Skin of body (tissue), 3 donors: ENCODE results near the gene SLC30A10. TPM values are rescaled to one million over a fixed set of nuclear protein-coding genes. Genes with fewer than 3 reads are reported as not detected.
"Not testable (repeated sequence)": the region's sequence is repeated elsewhere in the genome, so short reads cannot be mapped to it uniquely, and the experiment has no call there.

Experiments
- DNase-seq: peaks from one replicate; lab custom pipeline; 2025; lab: John Stamatoyannopoulos, UW
- small RNA-seq: library from RNA; depleted of rRNA; stranded (forward); fragments of <200 nt; gene quantifications from one replicate; pipeline ENCODE3, GENCODE V24; 2014; ENCODE audit warnings: low replicate concordance
- total RNA-seq: library from RNA; depleted of rRNA; stranded (reverse); fragments of >200 nt; gene quantifications from one replicate; pipeline ENCODE4 v1.2.3, GENCODE V29; 2014

The SLC30A10 gene
- total RNA-seq, 1 donor from 2014 or later = 0.49 TPM

DNA sequence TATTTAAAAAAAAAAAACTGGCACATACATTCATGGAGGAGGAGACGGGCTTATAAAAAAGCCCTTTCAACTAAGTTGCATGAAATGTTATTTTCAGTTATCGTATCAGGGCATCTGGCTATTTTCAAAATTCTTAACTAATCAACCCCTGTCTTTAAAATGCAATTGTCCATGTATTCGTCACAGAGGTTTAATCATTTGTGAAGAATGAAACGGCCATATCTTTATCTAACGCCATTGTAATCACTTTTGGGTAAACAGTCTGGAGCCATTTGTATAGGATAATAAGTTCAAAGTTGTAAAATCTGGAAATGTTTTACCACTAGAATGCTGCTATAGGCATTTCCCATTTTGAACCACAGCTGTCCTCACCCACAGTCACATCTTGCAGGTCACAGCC lies 30.4 kb downstream of the SLC30A10 start:
- no peak for DNase-seq

DNA sequence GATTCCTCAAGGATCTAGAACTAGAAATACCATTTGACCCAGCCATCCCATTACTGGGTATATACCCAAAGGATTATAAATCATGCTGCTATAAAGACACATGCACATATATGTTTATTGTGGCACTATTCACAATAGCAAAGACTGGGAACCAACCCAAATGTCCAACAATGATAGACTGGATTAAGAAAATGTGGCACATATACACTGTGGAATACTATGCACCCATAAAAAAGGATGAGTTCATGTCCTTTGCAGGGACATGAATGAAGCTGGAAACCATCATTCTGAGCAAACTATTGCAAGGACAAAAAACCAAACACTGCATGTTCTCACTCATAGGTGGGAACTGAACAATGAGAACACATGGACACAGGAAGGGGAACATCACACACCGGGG lies 36.1 kb downstream of the SLC30A10 start:
- not testable (repeated sequence) for DNase-seq

DNA sequence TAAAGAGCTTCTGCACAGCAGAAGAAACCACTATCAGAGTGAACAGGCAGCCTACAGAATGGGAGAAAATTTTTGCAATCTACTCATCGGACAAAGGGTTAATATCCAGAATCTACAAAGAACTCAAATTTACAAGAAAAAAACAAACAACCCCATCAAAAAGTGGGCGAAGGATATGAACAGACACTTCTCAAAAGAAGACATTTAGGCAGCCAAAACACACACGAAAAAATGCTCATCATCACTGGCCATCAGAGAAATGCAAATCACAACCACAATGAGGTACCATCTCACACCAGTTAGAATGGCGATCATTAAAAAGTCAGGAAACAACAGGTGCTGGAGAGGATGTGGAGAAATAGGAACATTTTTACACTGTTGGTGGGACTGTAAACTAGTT lies 36.5 kb downstream of the SLC30A10 start:
- DNase-seq = not testable (repeated sequence)

DNA sequence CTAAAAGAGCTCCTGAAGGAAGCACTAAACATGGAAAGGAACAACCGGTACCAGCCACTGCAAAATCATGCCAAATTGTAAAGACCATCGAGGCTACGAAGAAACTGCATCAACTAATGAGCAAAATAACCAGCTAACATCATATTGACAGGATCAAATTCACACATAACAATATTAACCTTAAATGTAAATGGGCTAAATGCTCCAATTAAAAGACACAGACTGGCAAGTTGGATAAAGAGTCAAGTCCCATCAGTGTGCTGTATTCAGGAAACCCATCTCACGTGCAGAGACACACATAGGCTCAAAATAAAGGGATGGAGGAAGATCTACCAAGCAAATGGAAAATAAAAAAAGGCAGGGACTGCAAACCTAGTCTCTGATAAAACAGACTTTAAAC lies 39.7 kb downstream of the SLC30A10 start:
- not testable (repeated sequence) for DNase-seq

DNA sequence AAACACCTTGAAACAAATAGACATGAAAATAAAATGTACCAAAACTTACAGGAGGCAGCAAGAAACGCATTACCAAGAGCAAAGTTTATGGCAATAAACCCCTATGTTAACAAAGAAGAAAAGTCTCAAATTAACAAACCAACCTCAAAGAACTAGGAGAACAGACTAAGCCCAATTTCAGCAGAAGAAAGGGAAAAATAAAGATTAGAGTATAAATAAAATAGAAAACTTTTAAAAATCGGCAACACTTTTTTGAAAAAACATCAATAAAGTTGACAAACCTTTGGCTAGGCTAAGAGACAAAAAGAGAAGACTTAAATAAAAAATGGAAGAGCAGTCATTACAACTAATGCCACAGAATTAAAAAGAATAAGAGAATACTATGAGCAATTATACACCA lies 42.7 kb downstream of the SLC30A10 start:
- DNase-seq = no peak

DNA sequence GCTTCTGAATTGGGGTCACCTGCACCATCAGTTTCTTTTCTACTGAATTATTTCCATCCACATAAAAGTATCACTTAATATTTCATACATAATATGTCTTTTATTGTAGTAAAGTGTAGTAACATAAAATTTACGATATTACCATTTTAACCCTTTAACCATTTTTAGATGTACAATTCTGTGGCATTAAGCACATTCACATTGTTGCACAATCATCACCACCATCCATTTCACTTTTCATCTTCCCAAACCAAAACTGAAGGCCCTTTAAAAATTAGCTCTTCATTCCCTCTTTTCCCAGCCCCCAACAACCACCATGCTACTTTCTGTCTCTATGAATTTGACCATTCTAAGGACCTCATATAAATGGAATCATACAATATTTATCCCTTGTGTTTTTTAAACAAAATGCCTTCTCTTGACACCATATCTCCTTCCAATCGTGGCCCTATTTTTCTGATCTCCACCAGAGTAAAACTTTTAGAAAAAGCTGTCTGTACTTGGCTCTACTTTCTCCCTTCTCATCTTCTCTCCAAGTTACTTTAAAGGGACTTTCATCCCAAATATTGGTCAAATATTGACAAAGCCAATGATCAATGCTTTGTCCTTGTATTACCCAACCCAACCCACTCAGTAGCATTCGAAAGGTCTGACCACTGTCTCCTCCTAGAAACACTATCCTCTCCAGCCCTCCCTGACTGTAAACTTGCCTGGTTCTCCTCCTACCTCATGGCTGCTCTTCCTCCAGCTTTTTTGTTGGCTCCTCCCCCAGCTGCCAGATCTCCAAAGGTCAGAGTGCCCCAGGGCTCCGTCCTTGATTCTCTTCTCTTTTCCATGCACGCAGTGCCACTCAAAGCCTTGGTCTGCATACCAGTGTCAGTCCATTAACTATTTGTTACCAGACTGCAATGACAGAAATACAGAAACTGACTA lies 44.7 kb downstream of the SLC30A10 start:
- DNase-seq = no peak

DNA sequence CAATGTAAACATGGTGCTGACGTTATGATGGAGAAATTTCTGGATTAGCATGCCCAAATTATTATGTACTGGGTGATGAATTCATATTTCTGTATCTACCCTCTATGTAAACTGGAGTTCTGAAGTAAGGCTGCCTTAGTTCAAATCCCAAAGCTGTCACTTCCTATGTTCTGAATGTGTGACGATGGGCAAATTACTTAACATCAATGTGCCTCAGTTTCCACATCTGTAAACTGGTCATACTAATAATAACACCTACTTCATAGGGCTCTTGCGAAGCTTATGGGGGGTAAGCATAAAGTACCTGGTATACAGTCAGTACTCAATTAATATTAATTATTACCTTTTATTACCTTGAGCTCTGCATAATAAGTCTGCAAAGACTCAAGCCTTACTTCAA lies 45.6 kb downstream of the SLC30A10 start:
- DNase-seq = no peak

DNA sequence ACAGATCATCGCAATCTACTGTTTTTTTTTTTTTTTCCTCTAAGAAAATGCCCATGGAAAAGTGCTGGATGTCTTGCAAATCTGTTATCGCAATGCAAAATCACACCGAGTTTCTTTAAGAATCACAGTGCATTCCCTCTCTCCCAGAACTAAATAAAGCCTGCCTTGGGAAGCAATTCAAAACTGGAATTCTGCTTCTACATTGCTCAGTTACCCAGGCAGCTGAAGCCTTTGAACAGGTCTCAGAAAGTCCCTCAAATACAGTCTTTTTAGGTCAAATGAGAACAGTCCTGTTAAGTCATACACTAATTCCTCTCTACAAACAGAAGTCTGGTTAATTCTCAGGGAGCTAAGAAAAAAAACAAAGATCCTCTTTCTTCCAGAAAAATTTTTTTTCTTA lies 46.3 kb downstream of the SLC30A10 start:
- DNase-seq = no peak

DNA sequence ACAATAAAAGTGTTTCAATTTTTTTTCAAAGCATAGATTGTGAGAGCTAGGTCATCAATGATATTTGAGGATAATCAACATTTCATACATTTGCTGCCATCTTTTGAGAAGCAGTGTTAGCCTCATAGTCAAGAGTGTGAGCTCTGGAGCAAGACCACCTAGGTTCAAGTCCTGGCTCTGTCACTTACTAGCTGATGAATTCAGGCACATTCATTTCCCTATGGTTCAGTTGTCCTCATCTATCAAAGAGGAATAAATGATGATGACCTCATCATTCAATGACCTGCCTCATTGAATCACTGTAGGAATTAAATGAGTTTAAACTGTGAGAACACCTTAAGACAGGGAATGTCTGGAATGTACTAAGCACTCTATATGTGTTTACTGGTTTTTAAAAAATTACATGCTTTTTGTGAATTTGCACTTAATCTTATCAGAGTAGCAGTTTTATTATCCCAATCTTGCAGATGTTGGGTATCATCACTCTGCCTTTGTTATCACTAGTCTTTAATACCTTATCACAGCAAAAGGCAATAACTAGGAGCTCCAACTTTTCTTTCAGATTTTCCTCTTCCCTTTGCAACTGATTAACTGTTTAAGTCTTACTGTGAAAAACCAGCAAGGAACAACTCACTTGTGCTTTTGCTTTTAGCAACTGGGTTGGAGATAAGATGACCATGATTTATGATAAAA lies 47.4 kb downstream of the SLC30A10 start:
- DNase-seq = no peak

DNA sequence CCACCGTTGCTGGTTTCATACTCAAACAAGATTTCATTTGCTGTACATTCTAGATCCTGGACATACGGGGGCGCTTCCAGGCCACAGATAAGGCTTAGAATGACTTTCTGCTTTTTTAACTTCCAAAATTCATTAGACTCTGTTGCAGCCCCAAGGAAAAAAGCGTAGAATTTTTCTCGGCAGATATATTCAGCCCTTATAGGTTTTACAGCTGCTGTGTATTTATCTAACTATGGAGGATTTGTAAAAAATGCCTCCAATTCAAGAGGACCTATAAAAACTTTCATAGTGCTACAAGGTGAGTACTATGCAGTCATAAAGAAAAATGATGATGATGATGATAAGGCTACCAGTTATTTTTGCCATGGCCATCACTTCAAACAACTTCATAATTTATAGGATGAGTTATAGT lies 51.6 kb downstream of the SLC30A10 start:
- no peak for DNase-seq

DNA sequence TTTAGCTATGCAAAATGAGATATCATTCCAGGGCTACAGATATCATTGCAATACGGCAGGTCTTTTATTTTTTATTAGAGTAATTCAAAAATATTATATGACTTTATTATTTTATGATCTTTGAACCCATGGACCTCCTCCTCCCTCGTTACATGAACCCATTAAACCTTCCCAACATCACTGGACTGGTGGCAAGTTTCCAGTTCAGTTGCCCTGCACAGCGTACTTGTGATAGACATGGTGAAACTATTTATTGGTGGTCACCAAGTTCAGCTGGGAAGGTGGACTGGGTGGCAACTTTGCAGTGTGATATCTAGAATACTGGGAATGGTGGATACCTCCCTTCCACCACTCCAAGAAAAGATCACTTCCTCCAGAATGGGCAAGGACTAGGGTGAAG lies 52.5 kb downstream of the SLC30A10 start:
- DNase-seq = no peak

DNA sequence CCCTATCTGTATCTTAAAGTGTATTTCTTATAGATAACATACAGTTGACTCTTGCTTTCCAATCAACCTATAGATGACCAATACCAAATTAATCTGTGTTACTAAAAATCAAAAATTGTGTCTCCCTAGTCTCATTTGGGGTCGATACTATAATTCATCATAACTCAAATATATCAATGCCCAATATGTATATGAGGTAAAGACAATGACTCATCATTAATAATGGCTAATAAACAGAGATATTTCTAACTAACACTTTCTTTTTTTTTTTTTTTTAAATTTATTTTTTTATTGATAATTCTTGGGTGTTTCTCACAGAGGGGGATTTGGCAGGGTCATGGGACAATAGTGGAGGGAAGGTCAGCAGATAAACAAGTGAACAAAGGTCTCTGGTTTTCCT lies 55.8 kb downstream of the SLC30A10 start:
- not testable (repeated sequence) for DNase-seq

DNA sequence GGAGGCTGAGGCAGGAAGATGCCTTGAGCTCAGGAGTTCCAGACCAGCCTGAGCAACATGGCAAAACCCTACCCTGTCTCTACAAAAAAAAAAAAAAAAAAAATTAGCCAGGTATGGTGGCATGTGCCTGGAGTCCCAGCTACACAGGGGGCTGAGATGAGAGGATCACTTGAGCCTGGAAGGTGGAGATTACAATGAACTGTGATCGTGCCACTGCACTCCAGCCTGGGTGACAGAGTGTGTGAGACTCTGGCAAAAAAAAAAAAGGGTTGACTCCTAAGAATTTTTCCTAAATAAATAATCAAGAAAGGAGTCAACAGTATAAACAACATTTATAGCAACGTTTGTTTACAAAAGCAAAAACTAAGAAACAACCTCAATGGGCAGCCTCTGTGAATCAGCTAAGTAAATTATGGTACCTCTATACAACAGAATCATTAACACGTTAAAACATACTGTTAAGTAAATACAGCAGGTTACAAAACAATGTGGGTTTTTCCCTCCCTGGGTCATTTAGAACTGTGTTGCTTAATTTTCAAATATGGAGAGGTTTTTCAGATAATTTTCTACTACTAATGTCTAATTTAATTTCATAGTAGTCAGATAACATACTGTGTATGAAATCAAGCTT lies 56.8 kb downstream of the SLC30A10 start:
- no peak for DNase-seq

DNA sequence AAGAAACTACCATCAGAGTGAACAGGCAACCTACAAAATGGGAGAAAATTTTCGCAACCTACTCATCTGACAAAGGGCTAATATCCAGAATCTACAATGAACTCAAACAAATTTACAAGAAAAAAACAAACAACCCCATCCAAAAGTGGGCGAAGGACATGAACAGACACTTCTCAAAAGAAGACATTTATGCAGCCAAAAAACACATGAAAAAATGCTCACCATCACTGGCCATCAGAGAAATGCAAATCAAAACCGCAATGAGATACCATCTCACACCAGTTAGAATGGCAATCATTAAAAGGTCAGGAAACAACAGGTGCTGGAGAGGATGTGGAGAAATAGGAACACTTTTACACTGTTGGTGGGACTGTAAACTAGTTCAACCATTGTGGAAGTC lies 59.7 kb downstream of the SLC30A10 start:
- not testable (repeated sequence) for DNase-seq

Small RNA genes lying within 50 kb of the gene (small RNA-seq; reads per million reads assigned to genes)
- not detected for gene RF00012

Other genes with a start within 250 kb of the SLC30A10 start
- 92.4 TPM for gene EPRS1, start 117.9 kb upstream of the SLC30A10 start, total RNA-seq
- gene BPNT1, start 161.2 kb upstream of the SLC30A10 start, total RNA-seq = 11.3 TPM
- gene IARS2, start 165.6 kb upstream of the SLC30A10 start, total RNA-seq = 70.9 TPM